CMK (cell line): ENCODE results near the gene SEMA4D.

ENCODE experiments used
- DNase-seq: peaks from one replicate; pipeline ENCODE4 v3.0.0-alpha.2; 2010; ENCODE audit warnings: low read depth

Gene SEMA4D

DNA sequence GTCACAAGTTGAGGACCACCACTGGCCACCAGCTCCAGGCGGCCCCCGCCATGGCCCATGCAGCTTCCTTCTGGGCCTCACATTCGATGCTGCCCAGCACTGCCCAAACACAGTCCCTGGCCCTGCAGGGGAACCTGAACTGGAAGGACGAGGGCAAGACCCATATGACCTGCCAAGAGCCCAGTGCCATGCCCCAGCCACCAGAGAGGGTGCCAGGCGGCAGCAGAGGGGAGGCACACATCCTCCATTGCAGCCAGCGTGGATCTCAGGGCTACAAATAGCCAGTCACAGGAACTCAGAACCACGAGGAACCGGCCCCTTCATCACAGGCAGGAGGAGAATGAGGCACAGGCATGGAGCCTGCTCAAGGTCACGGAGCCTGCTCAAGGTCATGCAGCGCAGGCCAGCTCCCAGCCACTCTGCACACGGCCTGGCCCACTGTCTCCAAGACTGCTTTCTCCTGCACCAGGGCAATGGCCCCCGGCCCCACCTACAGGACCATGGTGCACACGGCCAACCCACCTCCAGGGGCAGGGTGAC, 69.6 kb downstream of the SEMA4D start:
- no peak for DNase-seq

DNA sequence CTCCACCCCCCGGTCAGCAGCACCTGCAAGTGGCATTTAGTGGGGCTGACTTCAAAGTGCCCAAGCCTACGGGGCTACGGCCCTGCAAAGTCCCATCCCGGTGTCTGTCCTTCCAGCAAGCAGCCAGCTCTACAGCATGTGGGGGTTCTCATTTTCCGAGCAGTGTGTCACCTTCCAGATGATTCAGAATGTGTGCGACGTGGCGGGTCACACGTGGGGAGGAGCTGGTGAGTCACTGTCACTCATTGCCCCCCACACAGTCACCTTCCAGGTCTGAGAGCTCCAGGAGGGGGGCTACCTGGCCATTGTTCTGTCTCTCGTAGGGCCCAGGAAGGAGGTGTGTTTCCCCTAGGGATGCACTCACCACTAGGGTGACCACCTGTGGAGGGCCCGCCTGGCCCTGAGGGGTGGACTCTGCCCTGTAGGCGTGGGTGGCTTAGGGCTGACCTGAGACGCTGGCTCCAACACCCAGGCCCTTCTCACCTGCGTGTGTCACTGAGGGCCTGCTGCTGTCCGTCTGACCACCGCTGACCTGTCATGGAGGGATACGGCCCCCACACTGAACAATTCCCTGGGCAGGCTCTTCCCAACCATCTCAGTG, 70.2 kb downstream of the SEMA4D start:
- DNase-seq: no peak

DNA sequence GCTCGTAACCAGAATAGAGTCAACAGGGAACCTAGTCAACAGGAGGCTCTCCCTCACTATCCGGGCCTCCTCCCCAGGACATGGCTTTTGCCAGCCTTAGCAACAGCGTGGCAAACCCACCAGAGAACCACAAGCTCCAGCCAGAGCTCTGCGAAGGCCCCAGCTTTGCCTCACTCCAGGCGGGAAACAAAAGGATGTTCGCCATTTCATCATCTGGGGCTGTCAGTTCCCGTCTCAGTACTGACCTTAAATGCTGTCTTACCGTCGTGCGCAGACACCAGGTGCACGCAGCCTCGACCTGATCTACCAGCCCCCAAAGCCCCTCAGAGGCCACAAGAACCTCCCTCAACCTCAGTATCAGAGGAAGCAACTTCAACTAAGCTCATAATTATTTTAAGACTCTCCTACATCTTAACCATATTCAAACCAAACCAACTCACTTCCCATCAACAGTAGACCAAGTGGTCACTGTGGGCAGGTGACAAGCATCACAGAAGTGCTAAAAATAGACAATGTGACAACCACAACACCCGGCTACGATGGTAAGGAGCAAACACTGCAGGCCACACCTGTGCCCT, 71.4 kb downstream of the SEMA4D start:
- no peak for DNase-seq

DNA sequence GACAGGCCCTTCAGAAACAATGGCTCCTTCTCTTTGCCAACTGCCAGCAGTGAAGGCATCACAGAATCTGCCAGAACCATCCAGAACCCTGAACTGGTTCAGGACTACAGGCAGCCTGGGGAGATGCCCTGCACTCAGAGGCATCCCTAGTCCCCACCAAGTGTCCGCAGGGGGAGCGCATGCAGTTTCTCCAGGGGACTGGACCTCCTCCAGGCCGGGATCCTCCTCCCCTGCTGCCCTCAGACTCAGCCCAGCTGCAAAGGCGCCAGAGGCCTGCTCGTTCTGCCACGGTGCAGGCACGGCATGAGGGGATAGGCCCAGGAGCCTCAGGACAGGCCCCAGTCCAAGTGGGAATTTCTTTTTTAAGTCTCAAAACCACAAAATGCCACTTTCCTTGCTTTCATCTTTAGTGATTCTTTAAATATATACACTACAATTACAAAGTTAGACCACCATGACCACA, 72.0 kb downstream of the SEMA4D start:
- DNase-seq: no peak

DNA sequence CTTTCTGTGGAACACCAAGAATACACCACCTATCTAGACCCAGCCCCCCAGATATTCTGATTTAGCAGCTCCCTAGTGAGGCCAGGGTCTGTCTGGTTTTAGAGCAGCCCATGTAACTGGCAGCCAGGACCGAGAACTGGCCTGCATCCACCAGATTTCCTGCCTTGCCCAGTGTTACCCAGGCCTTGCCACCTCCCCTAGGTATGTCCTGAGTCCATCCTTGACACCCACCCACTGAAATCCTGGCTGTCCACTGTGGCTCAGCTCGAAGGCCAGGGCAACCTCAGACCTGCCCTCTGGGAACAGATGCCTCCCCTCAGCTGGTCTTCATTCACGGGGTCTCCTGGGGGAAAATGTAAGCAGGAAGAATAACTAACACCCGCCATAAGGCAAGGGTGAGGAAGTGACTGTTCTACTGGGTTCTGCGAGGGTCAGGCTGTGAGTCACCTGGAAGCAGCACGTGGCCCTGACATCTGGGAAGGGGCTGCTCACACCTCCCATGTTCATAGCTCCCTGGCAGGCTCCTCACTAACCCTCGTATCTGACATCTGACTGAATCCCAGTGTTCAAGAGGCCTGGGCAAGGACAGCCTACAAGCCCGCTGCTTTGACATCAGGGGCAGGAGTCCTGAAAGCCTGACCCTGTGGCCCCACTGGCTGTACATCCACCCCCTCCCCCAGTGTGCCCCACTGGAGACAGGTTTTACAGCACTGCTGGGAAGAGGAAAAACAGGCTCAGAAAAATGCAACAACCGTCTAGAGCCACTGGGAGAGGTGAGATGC, 72.7 kb downstream of the SEMA4D start:
- no peak for DNase-seq

DNA sequence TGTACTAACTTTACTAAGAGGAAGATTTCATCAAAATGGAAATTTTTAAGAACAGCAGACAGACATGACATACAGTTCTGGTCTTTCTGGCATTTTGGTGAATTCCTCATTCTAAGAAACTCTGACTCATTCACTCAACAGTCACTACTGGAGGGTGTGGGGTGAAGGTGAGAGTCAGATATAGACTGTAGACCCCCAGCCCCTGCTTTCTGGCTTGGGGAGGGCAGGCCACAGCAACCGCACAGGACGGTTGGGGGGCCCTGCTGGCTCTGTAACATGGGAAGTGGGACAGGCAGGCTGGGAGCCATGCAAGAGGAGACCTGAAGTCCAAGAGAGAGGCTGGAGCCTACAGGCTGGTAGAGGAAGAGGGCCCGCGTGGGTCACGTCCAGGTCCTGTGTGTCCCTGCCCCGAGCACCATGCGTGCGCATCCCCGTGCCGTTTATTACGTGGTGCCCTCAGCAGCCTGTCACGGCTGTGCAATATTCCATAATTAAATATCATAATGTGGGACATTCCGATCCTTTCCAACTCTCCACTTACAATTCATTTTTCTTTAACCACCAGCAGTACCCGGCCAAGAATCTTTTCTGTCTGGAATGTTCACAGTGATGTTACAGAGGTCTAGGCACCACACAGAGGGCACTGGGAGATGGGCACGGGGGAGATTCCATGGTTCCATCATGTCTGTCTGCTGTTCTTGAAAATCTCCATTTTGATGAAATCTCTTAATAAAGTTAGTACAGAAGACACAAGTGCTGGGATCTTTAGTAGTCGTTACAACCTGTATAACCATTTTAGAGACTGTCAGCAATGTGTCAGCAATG, 75.5 kb downstream of the SEMA4D start:
- no peak for DNase-seq

DNA sequence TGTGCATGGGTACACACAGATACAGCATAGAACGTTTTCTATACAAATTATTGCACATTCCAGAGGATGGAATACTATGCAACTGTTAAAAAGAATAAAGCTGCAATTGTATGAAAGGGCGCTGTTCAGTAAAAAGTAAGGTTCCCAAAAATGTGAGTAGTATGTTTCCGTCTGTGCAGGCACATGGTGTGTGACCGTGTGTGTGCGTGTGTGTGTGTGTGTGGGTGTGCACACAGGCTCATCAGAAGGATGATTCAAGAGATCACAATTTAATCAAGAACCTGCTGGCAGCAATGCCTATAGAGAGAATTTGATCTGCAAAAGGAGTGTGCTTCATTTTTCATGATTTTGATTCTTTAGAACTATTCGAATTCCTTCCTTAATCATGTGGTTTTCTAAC, 76.3 kb downstream of the SEMA4D start:
- no peak for DNase-seq

DNA sequence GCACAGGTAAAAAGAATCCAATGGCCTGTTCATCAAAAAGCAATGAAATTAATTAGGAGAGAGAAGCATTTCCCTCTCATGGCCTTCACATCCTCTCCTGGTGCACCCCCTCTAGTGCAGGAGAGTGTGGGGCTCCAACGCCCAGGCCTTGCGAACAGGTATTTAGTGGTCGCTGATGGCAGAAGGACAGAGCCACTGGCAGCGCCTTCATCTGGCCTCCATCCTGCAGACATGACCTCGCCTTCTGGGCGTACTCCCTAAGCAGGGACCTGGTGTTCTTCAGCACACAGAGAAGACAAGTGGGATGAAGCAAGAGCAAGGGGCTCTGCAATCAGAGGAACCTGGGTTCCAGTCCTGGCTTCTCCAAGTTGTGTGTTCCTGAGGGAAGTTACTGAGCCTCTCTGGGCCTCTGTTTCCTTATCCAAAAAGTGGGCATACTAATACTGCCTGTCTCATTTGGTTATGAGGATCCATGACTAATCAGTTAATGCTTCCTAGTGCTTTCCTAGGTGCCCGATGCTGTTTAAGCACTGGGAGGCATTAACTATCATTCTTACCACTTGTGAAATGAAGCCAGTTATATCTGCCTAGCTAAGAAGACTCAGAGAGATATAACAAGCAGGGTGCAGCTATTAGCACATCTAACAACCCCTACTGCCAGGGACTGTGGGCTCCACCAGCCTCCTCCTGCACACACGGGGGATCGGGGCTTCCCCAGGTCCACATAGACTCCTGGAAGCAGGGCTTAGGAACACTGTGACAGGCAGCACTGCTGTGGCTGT, 77.3 kb downstream of the SEMA4D start:
- DNase-seq: no peak

DNA sequence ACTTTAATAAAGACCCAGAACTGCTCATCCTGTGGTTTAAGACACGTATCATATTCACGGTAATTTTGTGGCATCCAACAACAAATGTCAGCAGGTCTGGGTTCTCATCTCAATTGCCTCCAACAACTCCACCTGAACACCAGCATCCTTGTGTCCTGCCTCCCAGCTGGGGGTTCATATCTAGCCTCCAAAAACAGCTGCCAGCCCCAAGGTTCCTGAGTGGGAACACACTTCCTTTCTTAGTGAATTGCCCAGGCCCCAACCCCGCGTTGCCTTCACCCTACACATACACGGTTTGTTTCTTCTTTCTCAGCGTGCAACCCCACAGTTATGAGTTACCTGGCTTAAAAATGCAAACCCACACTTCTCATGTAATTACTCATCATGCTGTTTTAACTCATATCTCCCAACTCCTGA, 77.9 kb downstream of the SEMA4D start:
- DNase-seq: no peak

DNA sequence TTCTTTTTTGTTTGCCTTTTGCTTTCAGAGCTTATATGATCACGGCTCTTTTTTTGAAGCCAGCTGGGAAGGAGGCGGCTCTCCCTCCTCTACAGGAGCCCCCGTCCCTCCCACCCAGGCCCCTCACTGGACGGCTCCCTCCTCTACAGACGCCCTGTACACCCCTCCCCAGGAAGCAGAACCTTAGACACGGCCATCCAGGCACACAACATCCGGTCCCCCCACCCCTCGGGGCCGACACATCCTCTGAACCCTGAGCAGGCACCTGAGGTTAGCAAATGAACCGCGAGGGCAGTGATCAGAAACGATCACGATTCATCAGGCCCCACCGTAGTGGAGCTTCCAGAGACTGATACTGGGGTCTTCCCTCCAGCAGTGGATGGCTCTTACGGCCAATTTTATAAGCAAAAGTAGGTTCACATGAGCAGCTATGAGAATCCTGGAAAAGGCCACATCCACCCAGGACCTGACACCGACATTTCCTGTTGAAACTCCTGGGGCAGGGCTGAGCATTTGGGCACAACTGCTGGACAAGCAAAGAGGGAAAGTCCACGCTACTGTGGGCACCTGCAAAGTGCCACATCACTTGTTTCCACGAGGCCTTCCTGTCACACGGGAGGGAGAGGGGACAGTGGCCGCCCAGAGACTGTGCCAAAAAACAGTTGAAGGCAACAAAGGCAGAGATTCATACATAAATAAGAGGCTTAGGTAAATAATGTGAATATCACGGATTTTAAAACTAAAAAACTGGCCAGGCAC, 78.9 kb downstream of the SEMA4D start:
- no peak for DNase-seq

DNA sequence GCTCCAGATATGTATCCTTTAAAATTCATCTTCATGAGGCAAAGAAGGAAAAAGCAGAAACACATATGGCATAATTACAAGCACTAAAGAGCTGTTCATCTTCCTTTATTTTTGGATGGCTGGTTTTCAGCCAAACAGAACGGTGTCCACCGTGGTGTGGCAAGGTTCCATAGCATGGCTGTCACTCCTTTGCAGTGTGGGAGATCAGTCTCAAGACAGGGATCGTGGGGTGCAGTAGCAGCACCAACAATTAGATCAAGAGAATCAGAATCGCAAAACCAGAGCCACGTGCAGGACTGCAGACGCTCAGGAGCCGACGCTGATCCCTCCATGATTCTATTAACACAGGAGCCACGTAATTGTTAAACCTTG, 79.5 kb downstream of the SEMA4D start:
- no peak for DNase-seq

DNA sequence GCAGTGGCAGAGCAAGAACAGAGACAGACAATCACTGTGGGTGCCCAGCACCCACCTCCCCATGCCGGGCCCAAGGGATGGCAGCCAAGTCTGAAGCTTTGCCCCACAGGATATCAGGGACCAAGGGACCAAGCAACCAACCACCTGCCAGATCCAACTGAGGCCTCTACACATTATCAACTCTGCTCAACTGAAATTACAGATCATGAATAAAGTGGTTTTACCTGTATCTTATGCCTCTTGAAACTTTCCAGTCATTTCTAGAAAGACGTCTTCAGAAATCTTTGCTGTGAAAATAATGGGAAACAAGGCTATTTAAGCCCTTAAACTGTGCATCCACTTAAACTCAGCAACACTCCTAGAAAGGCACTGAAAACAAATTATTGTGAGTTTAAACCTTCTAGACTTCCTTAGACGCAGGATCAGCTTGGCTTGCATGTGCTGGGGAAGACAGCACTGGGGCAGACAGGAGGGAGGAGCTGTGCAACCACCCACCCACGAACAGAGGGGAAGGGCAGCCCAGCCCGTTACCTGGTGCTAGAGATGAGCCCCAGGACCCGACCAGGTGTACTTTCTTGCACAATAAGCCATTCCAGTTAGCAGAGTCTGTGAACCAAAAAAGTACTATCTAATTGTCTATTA, 80.0 kb downstream of the SEMA4D start:
- no peak for DNase-seq

DNA sequence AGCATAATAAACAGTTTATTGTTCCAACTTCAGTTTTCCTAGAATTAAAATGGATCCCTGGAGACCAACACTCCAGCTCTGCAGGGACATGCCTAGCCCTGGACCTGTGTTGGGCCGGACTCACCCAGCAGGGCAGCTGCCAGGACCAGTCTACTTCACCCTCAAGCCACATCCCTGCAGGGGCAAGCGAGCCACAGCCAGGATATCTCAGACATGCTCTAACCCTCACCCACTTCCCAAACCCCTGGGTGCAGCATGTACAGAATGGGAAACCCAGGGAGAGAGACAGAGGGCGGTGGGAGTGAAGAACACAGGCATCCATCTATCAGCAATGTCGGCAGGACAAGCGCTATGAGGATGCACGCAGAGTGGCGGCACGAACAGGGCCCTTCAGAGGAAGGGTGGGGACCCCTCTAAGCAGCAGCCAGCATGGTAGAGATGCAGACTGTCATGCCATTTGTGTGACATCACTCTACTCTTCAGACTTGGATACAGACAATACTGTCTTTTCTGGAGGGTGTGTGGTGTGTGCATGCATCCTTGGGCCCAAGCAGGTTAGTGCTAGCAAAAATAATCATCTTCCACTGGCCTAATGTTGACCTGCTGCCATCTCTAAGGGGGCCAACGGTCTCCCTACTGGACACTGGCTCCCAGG, 83.1 kb downstream of the SEMA4D start:
- no peak for DNase-seq

DNA sequence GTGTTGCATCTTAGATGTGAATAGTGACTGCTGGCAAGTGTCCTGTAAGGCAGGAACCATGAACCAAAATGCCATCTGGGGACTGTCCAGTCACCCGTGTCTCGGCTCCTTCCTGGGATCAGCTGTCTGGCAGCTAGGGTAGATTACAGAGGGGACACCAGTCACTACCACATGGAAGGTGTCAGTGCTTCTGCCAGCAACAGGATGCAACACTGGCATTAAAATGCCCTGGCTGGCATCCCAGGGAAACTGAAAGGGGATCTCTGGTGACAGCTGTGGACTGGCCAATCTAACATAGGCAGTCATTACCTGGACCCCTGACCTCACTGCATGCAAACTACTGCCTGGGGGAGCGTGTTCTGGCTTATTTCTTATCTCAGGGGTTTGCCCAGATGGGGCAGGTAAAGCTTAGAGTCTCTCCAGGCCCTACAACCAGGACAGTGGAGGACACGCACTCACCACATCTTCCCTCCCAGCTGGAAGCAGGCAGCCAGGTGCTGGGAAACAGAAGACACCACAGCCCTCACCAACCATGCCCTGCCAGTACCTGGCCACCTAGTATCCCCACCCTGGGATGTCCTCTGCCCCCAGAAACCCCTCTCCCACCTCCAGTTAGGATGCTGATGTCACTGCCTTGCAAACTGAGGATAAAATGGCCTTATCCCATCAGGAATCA, 83.8 kb downstream of the SEMA4D start:
- no peak for DNase-seq

DNA sequence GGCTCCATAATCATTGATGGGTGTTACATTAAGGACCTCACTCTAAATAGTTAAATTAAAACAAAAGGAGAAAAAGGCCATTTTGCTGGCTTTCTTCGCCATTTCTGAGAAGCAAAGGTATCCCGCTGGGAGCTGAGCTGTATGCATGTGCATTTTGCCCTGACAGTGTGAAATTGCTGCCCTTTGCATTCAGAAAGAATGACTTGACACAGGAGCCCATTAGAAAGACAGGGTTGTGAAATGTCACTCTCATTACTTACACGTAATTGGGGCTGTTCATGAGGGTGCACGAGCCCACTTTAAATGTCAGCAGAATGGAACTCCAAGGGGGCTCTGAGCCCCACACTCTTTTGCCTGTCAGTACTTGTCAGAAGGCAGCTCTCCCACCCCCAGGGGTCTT, 85.0 kb downstream of the SEMA4D start:
- DNase-seq: no peak

DNA sequence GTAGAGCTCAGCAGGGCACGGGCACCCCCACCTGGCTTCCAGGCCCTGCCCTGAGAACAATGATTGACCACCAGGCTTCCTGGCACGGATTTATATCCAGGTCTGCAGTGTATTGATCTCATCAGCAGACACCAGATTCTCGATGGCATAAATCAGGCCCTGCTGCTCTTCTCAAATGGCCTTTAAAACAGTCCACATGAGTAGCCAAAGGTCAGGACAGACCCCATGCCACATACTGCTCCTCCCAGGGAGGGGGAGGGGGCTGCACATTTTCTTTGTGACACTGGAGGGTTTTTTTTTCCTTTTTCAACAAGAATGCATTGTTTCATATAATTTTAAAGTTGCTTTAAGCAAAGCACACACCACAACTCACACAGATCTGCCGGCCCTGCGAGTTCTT, 85.4 kb downstream of the SEMA4D start:
- DNase-seq: no peak

DNA sequence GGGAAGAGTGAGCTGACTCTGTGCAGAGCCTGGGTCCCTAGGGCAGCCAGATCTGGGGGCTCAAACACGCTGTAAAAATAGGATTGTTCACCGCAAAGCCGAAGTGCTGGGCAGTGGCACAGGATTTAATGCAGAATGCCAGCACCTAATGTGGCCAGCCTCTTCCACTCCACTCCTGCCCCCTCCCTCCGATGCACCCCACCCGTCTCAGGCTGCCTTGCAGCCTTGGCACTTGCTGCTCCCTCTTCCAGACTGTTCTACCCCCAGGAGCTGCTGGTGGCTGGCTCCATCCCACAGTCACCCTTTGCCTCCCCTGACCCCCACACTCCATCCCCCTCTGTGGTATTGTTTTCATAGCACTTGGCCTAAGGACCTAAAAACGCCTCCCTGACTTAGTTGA, 86.2 kb downstream of the SEMA4D start:
- no peak for DNase-seq

DNA sequence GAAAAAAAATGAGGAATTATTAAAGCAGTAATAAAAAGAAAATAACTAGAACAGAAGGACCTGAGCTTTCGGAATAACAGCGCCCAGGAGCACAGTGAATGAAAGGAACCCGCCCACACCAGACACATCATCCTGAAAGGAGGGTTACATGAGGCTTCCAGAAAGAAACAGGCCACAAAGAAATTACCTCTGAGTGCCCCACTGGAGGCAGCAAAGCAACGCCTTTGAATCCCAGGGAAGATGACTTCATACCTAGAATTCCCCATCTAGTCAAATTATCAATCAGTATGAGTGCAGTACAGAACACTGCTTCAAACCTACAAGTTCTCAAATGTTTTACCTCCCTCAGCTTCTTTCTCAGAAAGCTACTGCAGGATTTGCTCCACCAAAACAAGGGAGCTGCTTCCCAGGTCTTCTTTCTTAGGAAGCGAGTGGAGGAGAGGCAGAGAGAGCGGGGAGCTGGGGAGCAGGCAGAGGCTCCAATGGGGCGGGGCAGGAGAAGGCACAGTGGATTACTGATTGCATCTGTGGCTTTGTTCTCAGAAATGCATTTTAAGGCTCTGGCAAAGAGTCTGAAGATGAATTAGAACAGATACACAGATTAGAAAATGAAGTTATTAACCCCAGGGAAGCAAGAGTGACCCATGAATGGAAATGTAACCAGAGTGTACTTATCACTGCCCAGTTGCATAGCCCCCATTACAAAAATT, 87.1 kb downstream of the SEMA4D start:
- no peak for DNase-seq

DNA sequence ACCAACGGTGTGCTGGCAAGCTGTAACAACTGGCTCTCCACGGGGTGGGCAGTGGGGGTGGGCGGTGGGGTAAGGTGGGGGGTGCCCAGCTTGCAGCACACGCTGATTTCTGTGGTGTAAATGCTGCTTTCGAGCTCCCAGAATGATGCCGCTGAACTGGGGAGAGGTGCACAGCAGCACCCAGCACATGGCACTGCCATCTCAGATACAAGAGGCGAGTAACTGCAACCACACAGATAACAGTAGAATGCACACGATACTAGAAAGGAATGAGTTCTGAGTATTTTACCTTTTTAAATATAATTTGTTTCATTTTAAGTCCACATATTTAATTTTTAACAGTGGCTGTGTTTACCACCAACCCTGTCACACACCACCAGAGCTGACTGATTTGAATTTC, 87.9 kb downstream of the SEMA4D start:
- DNase-seq: no peak
